Measurements from ENCODE around the gene SARNP.

Gene SARNP

DNA sequence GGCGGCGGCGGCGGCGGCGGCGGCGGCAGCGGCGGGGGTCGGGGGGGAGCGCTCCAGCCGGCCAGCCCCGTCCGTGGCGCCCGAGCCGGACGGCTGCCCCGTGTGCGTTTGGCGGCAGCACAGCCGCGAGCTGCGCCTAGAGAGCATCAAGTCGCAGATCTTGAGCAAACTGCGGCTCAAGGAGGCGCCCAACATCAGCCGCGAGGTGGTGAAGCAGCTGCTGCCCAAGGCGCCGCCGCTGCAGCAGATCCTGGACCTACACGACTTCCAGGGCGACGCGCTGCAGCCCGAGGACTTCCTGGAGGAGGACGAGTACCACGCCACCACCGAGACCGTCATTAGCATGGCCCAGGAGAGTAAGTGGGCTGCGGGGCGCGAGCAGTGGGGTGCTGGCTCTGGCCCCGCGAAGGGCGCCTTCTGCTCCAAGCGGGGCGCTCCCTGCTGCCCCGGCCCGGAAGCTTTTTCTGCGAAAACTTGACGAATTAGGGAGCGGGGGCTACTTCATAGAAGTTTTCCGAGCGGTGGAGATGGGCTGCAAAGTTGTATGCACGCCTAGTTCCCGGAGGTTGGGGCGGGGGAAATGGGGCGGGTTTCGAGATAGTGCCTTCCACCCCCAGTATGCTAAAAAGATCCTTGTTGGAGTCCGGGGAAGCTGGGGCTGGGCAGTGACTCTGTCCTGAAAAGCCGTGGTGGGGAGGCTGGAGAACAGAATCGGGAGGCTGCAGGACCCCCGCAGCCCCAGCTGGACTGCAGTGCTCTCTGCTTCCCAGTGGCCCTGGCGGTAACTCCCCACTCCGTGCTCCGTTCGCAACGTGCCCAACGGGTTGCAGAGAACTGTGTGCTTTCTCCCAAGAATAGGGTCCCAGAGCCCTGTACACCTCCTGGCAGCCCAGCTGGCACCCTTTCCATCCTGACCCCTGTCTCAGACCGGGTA lies 73.9 kb downstream of the SARNP start:
- no peak overlapping the region for H2AK5ac ChIP-seq (ENCODE audit: low read length)
- peaks cover 20% of the 10 kb centered on the region for H3K79me2 ChIP-seq (ENCODE audit: control insufficient read depth, insufficient read depth, low read length)
- DNase-seq = peak; percentile 92
- H3K9ac ChIP-seq (ENCODE audit: low read length) = peak overlapping the region; percentile 94
- peaks cover 16% of the 10 kb centered on the region for H3K4me1 ChIP-seq (ENCODE audit: control insufficient read depth, low read depth, low read length)
- peak overlapping the region; percentile 85 for H3K18ac ChIP-seq (ENCODE audit: low read length)
- no CpG with 5 or more reads among the region's 73 CpGs for WGBS (ENCODE audit: extremely low coverage, insufficient coverage, low lambda C conversion rate)
- H4K5ac ChIP-seq (ENCODE audit: low read length) = no peak overlapping the region
- H3K4me2 ChIP-seq (ENCODE audit: low read length) = peak overlapping the region; percentile 100
- no peaks in the 10 kb centered on the region for H3K27me3 ChIP-seq (ENCODE audit: insufficient read depth, low read length, poor library complexity)
- H3K56ac ChIP-seq (ENCODE audit: low read length) = peak overlapping the region; percentile 78
- H3K4ac ChIP-seq (ENCODE audit: low read depth, low read length) = peak overlapping the region; percentile 39
- H3K23ac ChIP-seq (ENCODE audit: low read length) = peak overlapping the region; percentile 59
- H3K27ac ChIP-seq (ENCODE audit: low read depth, low read length) = peak overlapping the region; percentile 74
- peak overlapping the region; percentile 28 for H3K4me3 ChIP-seq (ENCODE audit: low read length)
- no peak overlapping the region for H2BK15ac ChIP-seq (replicated peaks; ENCODE audit: low read depth)
- H2BK5ac ChIP-seq (ENCODE audit: low read length) = peak overlapping the region; percentile 48
- no peak overlapping the region for H4K8ac ChIP-seq (ENCODE audit: low read depth, low read length)
- H3K79me1 ChIP-seq (ENCODE audit: low read length) = peaks cover 16% of the 10 kb centered on the region
- H3K36me3 ChIP-seq (ENCODE audit: control insufficient read depth, insufficient read depth, low read length) = no peaks in the 10 kb centered on the region
- H2BK120ac ChIP-seq (ENCODE audit: low read depth, low read length) = no peak overlapping the region

DNA sequence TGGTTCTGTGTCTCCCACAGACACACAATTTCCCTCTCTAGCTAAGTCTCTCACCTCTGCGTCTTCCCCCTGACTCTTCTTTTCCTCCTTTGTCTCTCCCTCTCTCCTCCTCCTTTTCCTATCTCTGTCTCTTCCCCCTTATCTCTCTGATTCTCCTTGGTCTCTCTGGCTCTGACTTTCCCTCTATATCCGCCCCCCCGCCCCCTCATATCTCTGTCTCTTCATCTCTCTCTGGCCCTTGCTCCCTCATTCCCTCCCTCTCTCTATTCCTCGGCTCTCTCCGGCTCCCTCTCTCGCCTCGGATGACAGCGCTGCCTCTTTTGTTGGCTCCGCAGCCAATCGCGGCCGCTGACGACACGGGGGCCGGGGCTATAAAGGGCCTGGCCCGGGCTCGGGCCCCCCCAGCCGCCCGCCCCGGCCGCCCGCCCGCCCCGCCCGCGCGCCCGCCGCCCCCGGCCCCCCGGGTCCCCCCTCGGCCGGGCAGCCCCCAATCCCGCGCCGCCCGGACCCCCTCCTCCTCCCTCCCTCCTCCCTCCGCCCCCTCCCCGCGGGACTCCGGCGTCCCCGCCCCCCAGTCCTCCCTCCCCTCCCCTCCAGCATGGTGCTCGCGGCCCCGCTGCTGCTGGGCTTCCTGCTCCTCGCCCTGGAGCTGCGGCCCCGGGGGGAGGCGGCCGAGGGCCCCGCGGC lies 74.7 kb downstream of the SARNP start, which contains the start of gene GDF11:
Gene GDF11 (plus strand): TSS at position 404 of the 687 bp plus-strand sequence. CDS start 195 bp downstream, at position 599.
- H3K4me3 ChIP-seq (ENCODE audit: low read length) = peak within 1 kb of the TSS; percentile 28
- H3K79me1 ChIP-seq (ENCODE audit: low read length) = peaks cover 10% of the 10 kb centered on the region
- peak; percentile 89 for DNase-seq
- WGBS (ENCODE audit: extremely low coverage, insufficient coverage, low lambda C conversion rate) = no CpG with 5 or more reads among the region's 53 CpGs
- H2BK5ac ChIP-seq (ENCODE audit: low read length) = peak within 1 kb of the TSS; percentile 48
- peak within 1 kb of the TSS; percentile 85 for H3K18ac ChIP-seq (ENCODE audit: low read length)
- H3K56ac ChIP-seq (ENCODE audit: low read length) = peak within 1 kb of the TSS; percentile 80
- H2AK5ac ChIP-seq (ENCODE audit: low read length) = peak within 1 kb of the TSS; percentile 98
- H4K5ac ChIP-seq (ENCODE audit: low read length) = no peak within 1 kb of the TSS
- H3K9ac ChIP-seq (ENCODE audit: low read length) = peak within 1 kb of the TSS; percentile 94
- H3K27me3 ChIP-seq (ENCODE audit: insufficient read depth, low read length, poor library complexity) = no peaks in the 10 kb centered on the region
- no peak within 1 kb of the TSS for H2BK15ac ChIP-seq (replicated peaks; ENCODE audit: low read depth)
- no peak within 1 kb of the TSS for H4K8ac ChIP-seq (ENCODE audit: low read depth, low read length)
- peaks cover 16% of the 10 kb centered on the region for H3K79me2 ChIP-seq (ENCODE audit: control insufficient read depth, insufficient read depth, low read length)
- peak within 1 kb of the TSS; percentile 74 for H3K27ac ChIP-seq (ENCODE audit: low read depth, low read length)
- H3K36me3 ChIP-seq (ENCODE audit: control insufficient read depth, insufficient read depth, low read length) = no peaks in the 10 kb centered on the region
- no peak within 1 kb of the TSS for H2BK120ac ChIP-seq (ENCODE audit: low read depth, low read length)
- H3K4me1 ChIP-seq (ENCODE audit: control insufficient read depth, low read depth, low read length) = peaks cover 16% of the 10 kb centered on the region
- H3K4ac ChIP-seq (ENCODE audit: low read depth, low read length) = peak within 1 kb of the TSS; percentile 39
- H3K4me2 ChIP-seq (ENCODE audit: low read length) = peak within 1 kb of the TSS; percentile 100
- peak within 1 kb of the TSS; percentile 83 for H3K23ac ChIP-seq (ENCODE audit: low read length)

DNA sequence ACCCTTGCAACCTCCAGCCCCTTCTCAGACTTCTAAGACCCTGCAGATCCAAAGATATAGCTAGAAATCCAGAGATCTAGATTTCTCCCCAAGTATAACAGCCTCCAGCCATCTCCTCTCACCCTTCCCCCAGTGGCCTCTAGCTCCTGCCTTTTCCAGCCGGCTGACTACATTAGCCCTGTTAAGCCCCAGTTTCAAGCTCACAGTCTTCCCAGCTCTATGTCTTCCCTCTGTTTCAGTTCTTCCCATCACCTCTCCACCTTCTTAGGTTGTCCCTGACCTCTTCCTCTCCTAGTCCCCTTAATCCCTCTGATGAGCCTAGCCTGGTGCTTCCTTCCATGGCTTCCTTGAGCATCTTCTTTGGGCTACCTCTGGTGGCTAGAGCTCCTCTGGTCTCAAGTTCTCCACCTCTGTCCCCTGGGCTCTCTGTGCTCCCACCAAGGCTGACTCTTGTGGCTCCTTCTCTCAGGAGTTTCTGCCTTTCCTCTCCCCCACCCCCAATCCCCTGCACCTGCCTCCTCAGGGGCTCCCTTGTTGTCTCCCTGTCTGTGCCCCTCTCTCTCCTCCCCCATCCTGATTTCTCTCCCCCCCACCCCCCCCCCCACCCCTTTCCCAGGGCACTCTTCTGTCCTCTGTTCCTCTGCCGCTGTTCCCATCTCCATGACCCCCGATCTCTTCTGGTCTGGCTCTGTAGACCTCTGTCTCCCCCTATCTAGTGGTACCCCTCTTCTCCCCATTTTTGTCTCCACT lies 75.4 kb downstream of the SARNP start:
- Histone ChIP-seq H3K79me1 (ENCODE audit: low read length) (peaks cover 6% of the 10 kb centered on the region), H2AK5ac (ENCODE audit: low read length) (peak overlapping the region; percentile 98), H3K27me3 (ENCODE audit: insufficient read depth, low read length, poor library complexity) (no peaks in the 10 kb centered on the region), H3K9ac (ENCODE audit: low read length) (peak overlapping the region; percentile 69), H3K18ac (ENCODE audit: low read length) (no peak overlapping the region), H3K23ac (ENCODE audit: low read length) (peak overlapping the region; percentile 83), H4K5ac (ENCODE audit: low read length) (no peak overlapping the region), H3K36me3 (ENCODE audit: control insufficient read depth, insufficient read depth, low read length) (no peaks in the 10 kb centered on the region), H4K8ac (ENCODE audit: low read depth, low read length) (no peak overlapping the region), H3K79me2 (ENCODE audit: control insufficient read depth, insufficient read depth, low read length) (peaks cover 10% of the 10 kb centered on the region), H2BK15ac (replicated peaks; ENCODE audit: low read depth) (no peak overlapping the region), H3K4me2 (ENCODE audit: low read length) (peak overlapping the region; percentile 59), H3K4me3 (ENCODE audit: low read length) (no peak overlapping the region), H2BK120ac (ENCODE audit: low read depth, low read length) (no peak overlapping the region), H3K56ac (ENCODE audit: low read length) (peak overlapping the region; percentile 80), H3K4me1 (ENCODE audit: control insufficient read depth, low read depth, low read length) (peaks cover 14% of the 10 kb centered on the region), H2BK5ac (ENCODE audit: low read length) (no peak overlapping the region), H3K4ac (ENCODE audit: low read depth, low read length) (no peak overlapping the region), H3K27ac (ENCODE audit: low read depth, low read length) (peak overlapping the region; percentile 25)
- WGBS (ENCODE audit: extremely low coverage, insufficient coverage, low lambda C conversion rate) = no CpG with 5 or more reads among the region's 3 CpGs
- DNase-seq = no peak

DNA sequence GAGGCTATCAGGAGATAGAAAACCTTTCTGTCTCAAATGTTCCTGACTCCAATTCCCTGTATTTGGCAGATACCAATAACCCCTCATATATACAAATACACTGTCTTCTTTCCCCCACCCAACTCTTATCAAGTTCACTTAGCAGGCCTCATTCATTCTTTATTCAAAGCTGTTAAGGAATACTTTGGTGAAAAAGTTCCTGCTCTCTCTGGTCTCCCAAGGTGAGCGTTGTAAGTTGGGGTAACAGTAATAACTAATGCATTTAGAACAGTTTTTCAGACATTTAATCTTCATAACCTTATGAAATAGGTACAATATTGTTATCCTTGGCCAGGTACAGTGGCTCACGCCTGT lies 78.5 kb downstream of the SARNP start:
- H3K36me3 ChIP-seq (ENCODE audit: control insufficient read depth, insufficient read depth, low read length) = no peaks in the 10 kb centered on the region
- no peak for DNase-seq
- no peak overlapping the region for H4K8ac ChIP-seq (ENCODE audit: low read depth, low read length)
- H2BK5ac ChIP-seq (ENCODE audit: low read length) = no peak overlapping the region
- no peak overlapping the region for H2AK5ac ChIP-seq (ENCODE audit: low read length)
- H3K4ac ChIP-seq (ENCODE audit: low read depth, low read length) = no peak overlapping the region
- no CpG with 5 or more reads among the region's 2 CpGs for WGBS (ENCODE audit: extremely low coverage, insufficient coverage, low lambda C conversion rate)
- H2BK120ac ChIP-seq (ENCODE audit: low read depth, low read length) = no peak overlapping the region
- no peak overlapping the region for H3K27ac ChIP-seq (ENCODE audit: low read depth, low read length)
- peaks cover 1% of the 10 kb centered on the region for H3K79me2 ChIP-seq (ENCODE audit: control insufficient read depth, insufficient read depth, low read length)
- no peak overlapping the region for H3K4me2 ChIP-seq (ENCODE audit: low read length)
- no peak overlapping the region for H3K9ac ChIP-seq (ENCODE audit: low read length)
- H3K18ac ChIP-seq (ENCODE audit: low read length) = no peak overlapping the region
- H4K5ac ChIP-seq (ENCODE audit: low read length) = no peak overlapping the region
- H3K56ac ChIP-seq (ENCODE audit: low read length) = no peak overlapping the region
- no peaks in the 10 kb centered on the region for H3K27me3 ChIP-seq (ENCODE audit: insufficient read depth, low read length, poor library complexity)
- H3K4me3 ChIP-seq (ENCODE audit: low read length) = no peak overlapping the region
- peaks cover 3% of the 10 kb centered on the region for H3K4me1 ChIP-seq (ENCODE audit: control insufficient read depth, low read depth, low read length)
- no peak overlapping the region for H2BK15ac ChIP-seq (replicated peaks; ENCODE audit: low read depth)
- no peak overlapping the region for H3K23ac ChIP-seq (ENCODE audit: low read length)
- H3K79me1 ChIP-seq (ENCODE audit: low read length) = peaks cover 2% of the 10 kb centered on the region

DNA sequence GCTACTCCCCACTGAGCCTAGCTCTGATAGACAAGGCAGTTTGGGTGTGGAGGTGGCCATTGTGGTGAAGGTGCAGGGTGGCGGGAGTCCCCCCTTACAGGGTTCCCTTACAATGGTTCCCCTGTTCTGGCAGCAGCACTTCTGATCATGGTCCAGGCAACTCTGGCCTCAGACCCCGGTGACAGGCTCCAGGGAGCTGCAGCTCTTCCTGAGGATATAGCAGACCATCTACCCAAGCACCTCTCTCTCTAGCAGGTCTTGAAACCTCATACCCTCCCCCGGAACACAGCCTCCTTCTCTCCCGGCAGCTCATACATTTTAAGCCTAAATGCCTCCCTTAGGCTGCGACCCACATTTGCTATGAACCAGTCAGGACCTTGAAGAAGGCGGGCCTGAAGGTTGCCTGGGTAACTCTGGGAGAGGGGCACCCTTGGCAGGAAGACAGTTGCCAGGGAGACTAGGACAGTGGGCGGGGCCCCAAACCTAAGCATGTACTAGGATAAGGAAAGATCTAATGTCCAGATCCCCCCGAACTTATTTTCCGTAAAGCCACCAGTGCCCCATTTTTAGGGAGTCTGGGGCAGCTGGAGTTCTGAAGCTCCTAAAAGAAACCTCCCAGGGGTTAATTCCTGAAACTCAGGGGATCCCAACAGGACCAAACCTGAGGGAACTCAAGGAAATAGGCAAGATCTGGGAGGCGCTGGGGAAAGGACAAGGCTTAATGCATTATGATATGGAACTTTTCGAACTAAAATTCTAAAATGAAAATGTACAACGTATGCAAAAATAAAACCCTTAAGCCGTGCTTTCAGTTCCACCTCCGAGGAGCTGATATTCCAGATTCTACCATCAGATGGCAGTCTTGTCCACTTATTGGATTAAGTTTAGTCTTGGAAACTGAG lies 79.2 kb downstream of the SARNP start:
- peak overlapping the region; percentile 46 for H3K27ac ChIP-seq (ENCODE audit: low read depth, low read length)
- H3K18ac ChIP-seq (ENCODE audit: low read length) = peak overlapping the region; percentile 13
- H2BK120ac ChIP-seq (ENCODE audit: low read depth, low read length) = no peak overlapping the region
- H2BK5ac ChIP-seq (ENCODE audit: low read length) = no peak overlapping the region
- H3K79me1 ChIP-seq (ENCODE audit: low read length) = no peaks in the 10 kb centered on the region
- no peaks in the 10 kb centered on the region for H3K79me2 ChIP-seq (ENCODE audit: control insufficient read depth, insufficient read depth, low read length)
- H3K4me3 ChIP-seq (ENCODE audit: low read length) = peak overlapping the region; percentile 7
- H3K4ac ChIP-seq (ENCODE audit: low read depth, low read length) = no peak overlapping the region
- peak overlapping the region; percentile 84 for H3K56ac ChIP-seq (ENCODE audit: low read length)
- no peak overlapping the region for H4K8ac ChIP-seq (ENCODE audit: low read depth, low read length)
- H3K4me2 ChIP-seq (ENCODE audit: low read length) = peak overlapping the region; percentile 76
- no CpG with 5 or more reads among the region's 14 CpGs for WGBS (ENCODE audit: extremely low coverage, insufficient coverage, low lambda C conversion rate)
- no peak overlapping the region for H4K5ac ChIP-seq (ENCODE audit: low read length)
- DNase-seq = peak; percentile 98
- peak overlapping the region; percentile 32 for H3K9ac ChIP-seq (ENCODE audit: low read length)
- peaks cover 3% of the 10 kb centered on the region for H3K4me1 ChIP-seq (ENCODE audit: control insufficient read depth, low read depth, low read length)
- H3K27me3 ChIP-seq (ENCODE audit: insufficient read depth, low read length, poor library complexity) = no peaks in the 10 kb centered on the region
- H3K36me3 ChIP-seq (ENCODE audit: control insufficient read depth, insufficient read depth, low read length) = no peaks in the 10 kb centered on the region
- H3K23ac ChIP-seq (ENCODE audit: low read length) = no peak overlapping the region
- H2BK15ac ChIP-seq (replicated peaks; ENCODE audit: low read depth) = no peak overlapping the region
- H2AK5ac ChIP-seq (ENCODE audit: low read length) = no peak overlapping the region

All from mesendoderm (in vitro differentiated cells).